T-cell (primary cell): Measurements from ENCODE around the gene SPAG7. TPM values are rescaled to one million over a fixed set of nuclear protein-coding genes. Genes with fewer than 3 reads are reported as not detected.

Experiments
- ATAC-seq, 4 experiments: fragments of 200-7000 bp in 3 of 4; fragments of 150-1000 bp in 1 of 4; cut with Tn5 transposase; replicated peaks in 1 of 4; 1 replicate in 3 of 4; 2 replicates in 1 of 4; pipeline ENCODE4 v1.10.0; 2021; ENCODE audit warnings: moderate library complexity in 3 of 4, mild to moderate bottlenecking in 2 of 4, moderate number of reproducible peaks in 1 of 4
- CTCF ChIA-PET, 2 donors: fragments of 300-600 bp; sonication (Branson Sonifier 250); formaldehyde crosslinking; loops; one replicate each; lab custom pipeline; 2022; ENCODE audit warnings: antibody characterized with exemption in 2 of 2; lab: Charles Lee
- POLR2A ChIA-PET, 2 donors: fragments of 300-600 bp; sonication (Branson Sonifier 250); formaldehyde crosslinking; loops; one replicate each; lab custom pipeline; 2022; ENCODE audit warnings: antibody characterized with exemption in 2 of 2; lab: Charles Lee
- DNase-seq, 35 experiments: peaks; one replicate each; pipeline versions ENCODE4 v3.0.0 to v3.0.0-alpha.2; 2013 to 2023
- H3K27ac ChIP-seq: one replicate; pipeline ENCODE4 v1.5.1; 2013; ENCODE audit warnings: low read length
- H3K27me3 ChIP-seq, 2 experiments: replicated peaks in 1 of 2; 1 replicate in 1 of 2; 2 replicates in 1 of 2; pipeline versions ENCODE4 v1.6.1 to v1.7.0; 2013; ENCODE audit warnings: low read length in 1 of 2, mixed read lengths in 1 of 2; ENCODE audit not compliant: control insufficient read depth in 2 of 2, insufficient read depth in 2 of 2; ENCODE audit errors: extremely low read depth in 1 of 2
- H3K36me3 ChIP-seq, 2 donors: 1 replicate in 1 of 2; 2 replicates in 1 of 2; pipeline versions ENCODE4 v1.6.1 to v1.7.0; 2013; ENCODE audit warnings: low read length in 1 of 2; ENCODE audit not compliant: control insufficient read depth in 2 of 2, insufficient read depth in 1 of 2; ENCODE audit errors: extremely low read depth in 1 of 2
- H3K4me1 ChIP-seq, 2 experiments: 1 replicate in 1 of 2; 2 replicates in 1 of 2; pipeline versions ENCODE4 v1.6.1 to v1.7.0; 2013; ENCODE audit warnings: low read length in 2 of 2, mixed read lengths in 1 of 2; ENCODE audit not compliant: insufficient read depth in 2 of 2, control insufficient read depth in 1 of 2; ENCODE audit errors: extremely low read depth in 1 of 2
- H3K4me3 ChIP-seq, 2 donors: 1 replicate in 1 of 2; 2 replicates in 1 of 2; pipeline versions ENCODE4 v1.5.1 to v1.7.0; 2013; ENCODE audit warnings: mild to moderate bottlenecking in 2 of 2, low read length in 1 of 2, moderate library complexity in 1 of 2; ENCODE audit not compliant: control insufficient read depth in 1 of 2; ENCODE audit errors: extremely low read depth in 1 of 2
- H3K9me3 ChIP-seq: 2 replicates; pipeline ENCODE4 v1.7.0; 2013
- H3K27ac Mint-ChIP-seq, 2 donors: one replicate each; pipeline ENCODE4 v1.8.0; 2020 to 2021; ENCODE audit warnings: mild to moderate bottlenecking in 2 of 2, mixed read lengths in 2 of 2
- H3K27me3 Mint-ChIP-seq, 2 donors: one replicate each; pipeline ENCODE4 v1.8.0; 2021 to 2022; ENCODE audit warnings: mixed read lengths in 2 of 2
- H3K36me3 Mint-ChIP-seq: one replicate; pipeline ENCODE4 v1.8.0; 2021; ENCODE audit warnings: mixed read lengths
- H3K4me1 Mint-ChIP-seq, 3 donors: one replicate each; pipeline ENCODE4 v1.8.0; 2020 to 2022; ENCODE audit warnings: mixed read lengths in 3 of 3, mild to moderate bottlenecking in 1 of 3
- H3K4me3 Mint-ChIP-seq, 3 donors: one replicate each; pipeline ENCODE4 v1.8.0; 2020 to 2022; ENCODE audit warnings: mild to moderate bottlenecking in 3 of 3, mixed read lengths in 3 of 3, moderate library complexity in 3 of 3
- H3K9me3 Mint-ChIP-seq, 3 donors: one replicate each; pipeline ENCODE4 v1.8.0; 2020 to 2022; ENCODE audit warnings: mixed read lengths in 3 of 3
- WGBS: methylation state at CpG from one replicate; pipeline ENCODE4 v1.1.5; 2013; ENCODE audit warnings: missing lambda C conversion rate; ENCODE audit not compliant: insufficient coverage; 5-methylcytosine and 5-hydroxymethylcytosine counted together
- total RNA-seq, 35 experiments: library from RNA in 6 of 35; stranded (reverse) in 6 of 35; fragments of 120-200 nt in 1 of 35; gene quantifications; one replicate each; pipeline versions ENCODE4 v1.2.1 to v1.2.4 and lab custom pipeline; 2013 to 2026

Gene SPAG7
- total RNA-seq, 5 donors from 2014 or later (not counting 1 experiment from before 2014, with no cell fraction given), result 36.4 to 65.6 (median 55.8) TPM

- H3K27ac ChIP-seq, result no peak overlapping the region
Measured at GRCh38 chr17:4980644-4981216, 13.1 kb upstream of the SPAG7 start.

GRCh38 chr17:4978726-4979125, 11.1 kb upstream of the SPAG7 start:
- ATAC-seq (no peak), DNase-seq (no peak)
- Histone ChIP-seq H3K27ac (no peak overlapping the region), H3K4me1 (peaks cover 8 to 12% of the 10 kb centered on the region in 2 experiments), H3K4me3 (no peak overlapping the region), H3K36me3 (peaks cover 10 to 67% of the 10 kb centered on the region in 2 donors), H3K27me3 (no peaks in the 10 kb centered on the region), H3K9me3 (no peaks in the 10 kb centered on the region)
- H3K4me3 Mint-ChIP-seq, result no peak overlapping the region
- no peaks in the 10 kb centered on the region for H3K9me3 Mint-ChIP-seq
- POLR2A ChIA-PET, result interaction anchor here (0.5 to 0.6 kb wide), 2 partner anchors 83 kb away, joined by 5 read pairs; no protein-coding TSS in a partner anchor
- H3K36me3 Mint-ChIP-seq, result peaks cover 43% of the 10 kb centered on the region
- peaks cover 10 to 29% (median 23%) of the 10 kb centered on the region in 3 donors for H3K4me1 Mint-ChIP-seq
- H3K27ac Mint-ChIP-seq, result no peak overlapping the region
- no peaks in the 10 kb centered on the region for H3K27me3 Mint-ChIP-seq
- CTCF ChIA-PET, result interaction anchor here in 1 of 2 donors (0.6 kb wide), 1 partner anchor 839 kb away, joined by 3 read pairs; no protein-coding TSS in a partner anchor

More at GRCh38 chr17:4980644-4981216, 13.1 kb upstream of the SPAG7 start:
- no CpG with 5 or more reads among the region's 6 CpGs for WGBS
- Mint-ChIP-seq H3K27me3 (no peaks in the 10 kb centered on the region), H3K4me1 (peaks cover 17 to 31% (median 20%) of the 10 kb centered on the region in 3 donors), H3K4me3 (peak overlapping the region in 1 of 3 donors; percentile 10), H3K9me3 (no peaks in the 10 kb centered on the region), H3K36me3 (peaks cover 30% of the 10 kb centered on the region), H3K27ac (peak overlapping the region; percentile 80)
- H3K27me3 ChIP-seq, result no peaks in the 10 kb centered on the region
- peak in 17 of 35 experiments; percentile 14 to 83 (median 41) for DNase-seq
- H3K36me3 ChIP-seq, result peaks cover 10 to 60% of the 10 kb centered on the region in 2 donors
- POLR2A ChIA-PET, result no interaction called here
- peaks cover 8 to 12% of the 10 kb centered on the region in 2 experiments for H3K4me1 ChIP-seq
- no peak overlapping the region for H3K4me3 ChIP-seq
- CTCF ChIA-PET, result interaction anchor here (0.5 to 1.7 kb wide), 6 partner anchors 10 to 304 kb away, joined by 3 to 7 read pairs (median 3); partner anchors contain the start of gene SPAG7 (in 1 of the 2)
- no peaks in the 10 kb centered on the region for H3K9me3 ChIP-seq
- ATAC-seq, result peak; percentile 83 to 88 (median 85)

DNA sequence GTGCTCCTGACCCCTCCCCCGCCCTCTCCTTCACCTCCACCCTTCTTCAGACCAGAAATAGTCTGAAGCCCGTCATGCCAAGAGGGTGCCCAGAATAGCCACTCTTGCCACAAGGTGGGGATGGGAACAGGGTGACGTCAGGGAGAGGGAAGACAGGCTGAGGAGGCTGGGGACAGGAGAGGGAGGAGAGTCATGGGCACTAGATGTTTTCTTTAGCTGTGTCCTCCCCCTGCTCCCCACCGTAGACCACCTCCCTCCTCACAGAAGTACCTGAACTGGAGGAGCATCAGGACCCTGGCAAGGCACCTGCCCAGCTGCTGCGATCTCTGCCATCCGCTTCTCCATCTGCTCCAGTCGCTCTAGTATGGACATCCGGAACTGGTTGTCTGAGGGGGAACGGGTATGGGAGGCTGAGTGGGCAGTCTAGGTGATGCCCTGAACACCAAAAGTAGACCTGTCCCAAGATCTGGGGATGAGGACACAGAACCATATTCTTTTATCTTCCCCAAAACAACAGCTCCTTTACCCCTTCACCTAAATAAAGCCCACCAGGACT, 6.6 kb upstream of the SPAG7 start:
- no peak for ATAC-seq
- 100% methylated on average over 2 of the region's 9 CpGs for WGBS
- CTCF ChIA-PET, result interaction anchor here in 1 of 2 donors (0.6 to 0.7 kb wide), 2 partner anchors 16 to 124 kb away, joined by 3 to 4 read pairs; no protein-coding TSS in a partner anchor

GRCh38 chr17:4973256-4974114, 5.9 kb upstream of the SPAG7 start:
- no peaks in the 10 kb centered on the region for H3K27me3 Mint-ChIP-seq
- H3K36me3 ChIP-seq, result peaks cover 8 to 59% of the 10 kb centered on the region in 2 donors

More for the DNA sequence above, 6.6 kb upstream of the SPAG7 start:
- H3K27me3 Mint-ChIP-seq, result no peaks in the 10 kb centered on the region
- POLR2A ChIA-PET, result no interaction called here
- peaks cover 7 to 17% (median 15%) of the 10 kb centered on the region in 3 donors for H3K4me1 Mint-ChIP-seq
- H3K9me3 Mint-ChIP-seq, result no peaks in the 10 kb centered on the region
- DNase-seq, result no peak
- no peaks in the 10 kb centered on the region for H3K27me3 ChIP-seq
- peaks cover 38% of the 10 kb centered on the region for H3K36me3 Mint-ChIP-seq
- H3K27ac Mint-ChIP-seq, result peak overlapping the region in 1 of 2 donors; percentile 61
- H3K27ac ChIP-seq, result no peak overlapping the region
- H3K36me3 ChIP-seq, result peaks cover 14 to 65% of the 10 kb centered on the region in 2 donors
- H3K4me3 ChIP-seq, result no peak overlapping the region
- H3K4me1 ChIP-seq, result peaks cover 0 to 11% of the 10 kb centered on the region in 2 experiments
- no peaks in the 10 kb centered on the region for H3K9me3 ChIP-seq
- H3K4me3 Mint-ChIP-seq, result no peak overlapping the region

GRCh38 chr17:4972752-4973151, 5.1 kb upstream of the SPAG7 start:
- Mint-ChIP-seq H3K36me3 (peaks cover 35% of the 10 kb centered on the region), H3K9me3 (no peaks in the 10 kb centered on the region), H3K4me1 (peaks cover 7 to 22% (median 14%) of the 10 kb centered on the region in 3 donors), H3K27ac (no peak overlapping the region), H3K27me3 (no peaks in the 10 kb centered on the region), H3K4me3 (no peak overlapping the region)
- no peaks in the 10 kb centered on the region for H3K27me3 ChIP-seq
- WGBS, result 100% methylated on average over 4 of the region's 12 CpGs
- ChIA-PET POLR2A (interaction anchor here in 1 of 2 donors (0.6 kb wide), 1 partner anchor 77 kb away, joined by 3 read pairs; no protein-coding TSS in a partner anchor), CTCF (interaction anchor here in 1 of 2 donors (0.5 kb wide), 1 partner anchor 108 kb away, joined by 7 read pairs; no protein-coding TSS in a partner anchor)
- ATAC-seq (no peak), DNase-seq (no peak)
- no peaks in the 10 kb centered on the region for H3K9me3 ChIP-seq
- H3K4me3 ChIP-seq, result no peak overlapping the region
- no peak overlapping the region for H3K27ac ChIP-seq
- H3K4me1 ChIP-seq, result peaks cover 2 to 25% of the 10 kb centered on the region in 2 experiments
- peaks cover 4 to 51% of the 10 kb centered on the region in 2 donors for H3K36me3 ChIP-seq

More at GRCh38 chr17:4973256-4974114, 5.9 kb upstream of the SPAG7 start:
- H3K27ac Mint-ChIP-seq, result peak overlapping the region in 1 of 2 donors; percentile 35
- ATAC-seq, result no peak
- H3K4me1 Mint-ChIP-seq, result peaks cover 7 to 22% (median 14%) of the 10 kb centered on the region in 3 donors
- Histone ChIP-seq H3K27ac (no peak overlapping the region), H3K4me3 (no peak overlapping the region), H3K4me1 (peaks cover 1 to 18% of the 10 kb centered on the region in 2 experiments), H3K9me3 (no peaks in the 10 kb centered on the region), H3K27me3 (no peaks in the 10 kb centered on the region)
- 95% methylated on average over 8 of the region's 10 CpGs for WGBS
- ChIA-PET CTCF (interaction anchor here in 1 of 2 donors (0.6 kb wide), 1 partner anchor 70 kb away, joined by 9 read pairs; no protein-coding TSS in a partner anchor), POLR2A (interaction anchor here in 1 of 2 donors (0.6 kb wide), 1 partner anchor 76 kb away, joined by 3 read pairs; no protein-coding TSS in a partner anchor)
- no peak for DNase-seq
- peaks cover 38% of the 10 kb centered on the region for H3K36me3 Mint-ChIP-seq
- no peak overlapping the region for H3K4me3 Mint-ChIP-seq
- no peaks in the 10 kb centered on the region for H3K9me3 Mint-ChIP-seq
